HG02840 (cell line): ENCODE measurements around the gene SLC2A6.

Experiments used
- ATAC-seq: cut with Tn5 transposase; IDR thresholded peaks from one replicate; pipeline ENCODE4 v1.9.1; 2021; ENCODE audit warnings: mild to moderate bottlenecking, moderate library complexity, moderate number of reproducible peaks; ENCODE audit not compliant: unreplicated experiment, low FRiP score

SLC2A6 gene

GRCh38 chr9:133478851-133479711 is at the start of gene SLC2A6:
TSS of gene SLC2A6 (minus strand) at chr9:133479099. CDS start at chr9:133479059, 40 bp downstream.
- peak; percentile 92 for ATAC-seq

DNA sequence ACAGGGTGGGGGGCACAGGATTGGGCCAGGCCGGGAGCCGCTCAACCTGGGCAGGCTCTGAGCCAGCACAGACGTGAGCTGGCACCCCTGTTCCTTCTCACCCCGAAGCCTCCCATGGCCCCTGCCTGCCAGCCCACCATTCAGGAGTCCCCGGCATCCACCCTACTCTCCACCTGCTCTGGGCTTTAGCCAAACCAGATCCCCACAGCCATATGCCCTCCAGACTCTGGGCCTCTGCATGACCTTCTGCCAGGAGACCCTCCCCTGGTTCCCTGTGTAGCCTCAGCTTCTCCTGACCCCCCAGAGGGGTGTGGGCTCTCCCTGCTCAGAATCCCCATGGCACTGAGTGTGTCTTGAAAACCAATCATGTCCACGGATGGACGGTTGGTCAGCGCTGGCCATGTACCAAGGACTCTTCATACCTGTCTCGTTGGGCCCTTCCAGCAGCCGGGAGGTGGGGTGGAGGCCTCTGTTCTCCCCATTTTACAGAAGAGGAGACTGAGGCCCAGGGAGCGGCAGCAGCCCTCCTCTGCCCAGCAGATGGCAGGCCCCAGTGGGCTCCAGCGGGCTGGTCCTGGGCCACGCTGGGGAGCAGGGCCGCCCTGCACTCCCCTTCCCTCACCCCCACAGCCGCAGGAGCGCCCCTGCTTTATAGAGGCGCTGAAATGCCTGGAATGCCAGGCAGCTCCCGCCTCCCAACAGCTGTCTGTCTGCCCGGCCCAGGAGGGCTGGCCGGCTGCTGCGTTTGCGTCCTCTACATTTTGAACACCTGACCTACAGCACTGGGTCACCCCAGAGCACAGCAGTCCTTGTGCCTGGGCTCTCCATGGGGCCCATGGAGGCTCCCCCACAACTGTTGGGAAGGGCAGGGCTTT is 49.3 kb upstream of the SLC2A6 start:
- no peak for ATAC-seq

- no peak for ATAC-seq
These were observed 48.6 kb upstream of the SLC2A6 start for GRCh38 chr9:133527444-133527920.

DNA sequence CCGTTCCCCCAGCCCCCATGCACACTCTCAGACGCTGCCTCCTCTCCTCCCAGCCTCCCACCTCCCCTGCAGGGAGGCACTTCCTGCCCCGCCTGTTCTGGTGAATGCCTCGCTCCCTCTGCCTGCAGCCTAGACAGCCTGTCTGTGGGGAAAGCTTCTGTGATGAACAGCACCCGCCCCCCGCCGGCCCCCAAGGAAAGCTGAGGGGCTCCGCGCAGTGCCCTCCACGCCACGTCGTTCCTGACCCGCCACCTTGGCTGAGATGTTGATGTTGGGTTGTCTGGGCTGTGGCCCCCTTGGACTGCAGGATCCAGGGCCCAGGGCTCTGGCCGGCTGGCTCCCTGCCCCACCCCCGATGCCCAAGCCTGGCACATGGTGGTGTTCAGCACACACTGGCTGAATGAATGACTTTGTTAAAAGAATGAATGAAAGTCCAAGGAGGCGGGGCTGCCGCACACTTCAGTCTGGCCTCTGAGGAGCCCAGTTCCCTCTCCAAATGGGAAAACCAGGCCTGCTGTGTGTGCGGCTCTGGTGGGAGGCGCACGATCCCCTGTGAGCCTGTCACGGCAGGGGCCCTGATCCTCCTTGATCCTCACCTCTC is 47.9 kb upstream of the SLC2A6 start:
- ATAC-seq = no peak

- no peak for ATAC-seq
These were observed 46.8 kb upstream of the SLC2A6 start for GRCh38 chr9:133525677-133526076.

GRCh38 chr9:133524679-133525228 is 45.9 kb upstream of the SLC2A6 start, which contains the start of gene MYMK:
TSS of gene MYMK (minus strand) at chr9:133524959. CDS start at chr9:133524844, 115 bp downstream.
- no peak for ATAC-seq

DNA sequence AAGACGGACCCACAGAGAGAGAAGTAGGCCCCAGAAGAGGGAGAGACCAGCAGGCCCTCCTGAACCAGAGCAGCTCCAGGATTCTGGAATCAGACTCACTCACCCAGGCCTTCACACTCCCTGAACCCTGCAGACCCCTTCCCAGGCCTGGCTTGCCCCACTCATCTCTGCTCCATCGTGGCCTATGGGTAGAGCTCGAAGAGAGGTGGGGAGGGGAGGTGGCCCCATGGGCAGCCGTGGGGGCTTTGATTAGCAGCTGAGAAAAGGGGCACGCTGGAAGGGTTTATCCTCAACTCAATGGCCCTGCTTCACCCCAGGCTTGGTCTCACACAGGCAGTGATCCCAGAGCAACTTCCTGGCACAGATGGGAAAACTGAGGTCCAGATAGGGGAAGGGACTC is 45.2 kb upstream of the SLC2A6 start:
- ATAC-seq = no peak

DNA sequence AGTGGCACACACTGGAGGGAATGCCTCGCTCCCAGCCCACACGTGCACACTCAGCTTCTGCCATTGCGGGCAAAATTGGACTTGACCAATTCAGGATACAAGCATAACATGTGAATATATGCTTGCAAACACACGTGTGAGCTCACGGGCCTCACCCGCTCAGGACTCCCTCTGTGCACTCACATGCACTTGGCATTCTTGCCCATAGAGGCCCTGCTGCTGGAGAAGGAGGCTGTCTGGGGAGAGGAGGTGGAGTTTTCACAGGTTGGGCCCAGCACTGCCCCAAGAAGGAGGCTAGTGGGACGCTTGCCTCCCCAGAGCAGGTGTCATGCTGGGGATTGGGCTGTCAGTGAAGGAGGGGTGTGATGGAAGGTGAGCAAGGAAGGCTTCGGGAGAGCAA is 44.2 kb upstream of the SLC2A6 start:
- ATAC-seq = no peak

DNA sequence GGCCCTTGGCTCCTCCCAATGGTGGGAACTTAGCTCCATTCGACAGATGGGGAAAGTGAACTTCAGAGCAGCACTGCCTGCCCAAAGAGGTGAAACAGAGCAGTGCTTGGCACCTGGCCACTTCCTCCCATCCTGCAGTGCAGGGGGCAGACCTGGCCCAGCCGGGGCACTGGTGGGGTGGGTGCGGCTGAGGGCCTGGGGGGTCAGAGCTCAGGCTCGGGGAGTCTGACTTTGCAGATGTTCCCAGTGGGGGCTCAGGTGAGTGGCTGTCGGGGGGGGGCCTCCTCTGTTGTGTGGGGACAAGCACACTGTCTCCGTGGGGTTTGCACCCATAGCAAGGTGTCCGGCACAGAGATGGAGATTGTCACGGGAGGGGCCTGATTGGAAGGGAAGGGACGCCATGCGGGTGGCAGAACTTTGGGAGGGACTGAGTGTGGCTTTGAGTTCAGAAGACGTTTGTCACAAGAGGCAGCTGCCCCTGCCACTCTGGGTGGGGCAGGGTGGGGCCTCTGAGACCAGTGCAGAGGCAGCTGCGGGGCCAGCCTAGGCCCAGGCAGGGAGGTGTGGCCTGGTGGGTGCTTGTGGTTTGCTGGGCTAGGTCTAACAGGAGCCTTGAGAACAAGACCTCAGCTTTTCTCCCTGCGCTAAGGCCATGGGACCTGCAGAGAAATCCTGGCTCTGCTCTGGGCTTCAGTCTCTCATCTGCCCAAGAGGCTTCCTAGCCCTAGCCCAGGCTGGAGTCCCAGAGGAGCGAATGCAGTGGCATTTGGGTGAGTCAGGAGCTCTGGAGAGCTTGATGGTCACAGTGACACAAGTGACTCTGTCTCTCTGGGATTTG is 43.4 kb upstream of the SLC2A6 start:
- no peak for ATAC-seq

GRCh38 chr9:133521122-133522072 is 42.5 kb upstream of the SLC2A6 start:
- ATAC-seq = no peak

DNA sequence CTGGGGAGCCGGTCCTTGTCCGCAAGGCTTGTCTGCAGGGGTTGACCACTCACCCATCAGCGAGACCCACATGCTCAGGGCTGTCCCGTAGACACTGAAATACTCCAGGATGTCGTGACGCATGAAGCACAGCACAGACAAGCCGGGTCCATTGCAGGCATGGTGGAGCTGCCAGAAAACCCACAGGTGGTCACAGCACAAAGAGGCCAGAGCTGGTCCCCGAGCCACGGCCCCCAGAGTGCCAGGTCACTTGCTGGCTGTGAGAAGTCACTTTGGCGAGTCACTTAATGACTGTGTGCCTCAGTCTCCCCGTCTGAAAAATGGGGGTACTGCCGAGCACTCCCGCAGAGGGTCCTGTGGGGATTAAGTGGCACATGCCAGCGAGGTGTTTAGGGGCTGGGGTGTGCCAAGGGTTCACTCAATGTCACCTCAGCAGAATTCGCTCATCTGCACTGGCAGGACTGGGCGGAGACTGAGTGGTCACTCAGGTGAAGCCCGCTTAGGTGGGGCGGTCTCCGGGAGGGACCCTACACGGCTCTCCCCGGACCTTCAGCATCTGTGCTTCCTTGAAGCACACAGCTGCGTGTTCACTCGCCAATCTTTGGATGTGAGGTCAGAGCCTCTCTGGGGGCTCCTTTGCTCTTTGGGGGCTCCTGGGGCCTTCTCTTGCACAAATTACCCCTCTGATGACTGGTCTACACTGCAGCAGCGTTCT is 41.4 kb upstream of the SLC2A6 start:
- ATAC-seq = no peak

GRCh38 chr9:133519693-133520092 is 40.8 kb upstream of the SLC2A6 start:
- ATAC-seq = no peak

GRCh38 chr9:133518706-133519449 is 40.0 kb upstream of the SLC2A6 start:
- ATAC-seq = no peak

- ATAC-seq = no peak
These were observed 39.3 kb upstream of the SLC2A6 start for GRCh38 chr9:133518200-133518599.

DNA sequence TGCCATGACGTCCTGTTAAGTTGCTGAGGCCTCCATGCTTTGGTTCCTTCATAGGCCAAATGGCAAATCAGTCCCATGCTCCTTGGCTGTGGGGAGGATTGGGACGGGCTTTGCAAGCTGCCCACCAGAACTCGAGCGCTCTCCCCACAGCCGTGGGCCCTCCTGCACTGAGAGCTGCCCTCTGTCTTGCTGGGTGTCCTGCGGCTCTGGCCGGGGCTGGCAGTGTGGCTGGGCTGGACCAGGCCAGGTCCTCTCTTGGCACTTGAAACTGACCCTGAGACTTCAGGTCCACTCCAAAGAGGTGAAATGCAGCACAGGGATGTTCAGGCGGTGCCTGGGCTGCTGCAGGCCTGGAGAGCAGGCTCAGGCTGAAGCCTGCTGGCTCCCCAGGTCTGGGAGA is 38.8 kb upstream of the SLC2A6 start:
- ATAC-seq = no peak

GRCh38 chr9:133516961-133517350 is 38.1 kb upstream of the SLC2A6 start:
- no peak for ATAC-seq

DNA sequence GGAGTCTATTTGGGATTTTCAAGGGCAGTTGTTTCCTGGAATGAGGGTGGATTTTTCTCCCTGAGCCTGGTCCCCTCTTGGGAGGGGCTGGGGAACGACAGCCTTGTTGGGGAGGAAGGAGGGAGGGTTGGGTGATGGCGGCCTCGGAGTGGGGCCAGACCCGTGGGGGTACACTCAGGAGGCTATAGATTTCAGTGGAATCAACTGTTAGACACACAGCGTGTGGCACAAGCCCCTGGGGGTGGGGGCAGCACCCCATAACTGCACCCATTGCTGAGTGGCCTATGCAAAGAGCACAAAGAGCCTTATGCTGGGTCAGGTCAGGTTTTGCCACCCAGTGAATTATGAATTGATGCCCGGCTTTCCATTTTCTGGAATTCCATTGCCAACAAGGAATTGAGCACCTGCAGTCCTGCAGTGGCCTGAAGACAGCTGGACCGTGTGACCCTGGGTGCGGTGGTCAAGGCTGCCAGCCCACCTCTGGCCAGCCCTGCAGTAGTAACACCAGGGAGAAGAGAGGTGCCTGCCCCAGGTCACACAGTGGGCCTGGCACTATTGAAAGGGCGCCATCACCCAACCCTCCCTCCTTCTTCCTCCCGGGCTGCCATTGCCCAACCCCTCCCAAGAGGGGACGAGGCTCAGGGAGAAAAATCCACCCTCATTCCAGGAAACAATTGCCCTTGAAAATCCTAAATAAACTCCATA is 37.5 kb upstream of the SLC2A6 start:
- no peak for ATAC-seq
